WERI-Rb-1 (cell line): ENCODE data around the gene EHBP1.

Experiments used
- DNase-seq: peaks from one replicate; pipeline ENCODE4 v3.0.0-alpha.2; 2020
- H3K27ac ChIP-seq: fragments of 250-450 bp; sonication (Bioruptor Pico); 2 replicates; pipeline ENCODE4 v1.5.1; 2020; ENCODE audit warnings: mild to moderate bottlenecking, moderate library complexity
- H3K27me3 ChIP-seq: fragments of 250-450 bp; sonication (Bioruptor Pico); 2 replicates; pipeline ENCODE4 v1.5.1; 2021; ENCODE audit warnings: mild to moderate bottlenecking, low read depth, moderate library complexity; ENCODE audit not compliant: insufficient read depth, severe bottlenecking
- H3K36me3 ChIP-seq: fragments of 250-450 bp; sonication (Bioruptor Pico); 2 replicates; pipeline ENCODE4 v1.5.1; 2020; ENCODE audit warnings: mild to moderate bottlenecking, moderate library complexity
- H3K4me3 ChIP-seq: 2 replicates; pipeline ENCODE4 v1.5.1; 2011; ENCODE audit warnings: low read depth, mild to moderate bottlenecking, control low read depth, low read length
- H3K9me3 ChIP-seq: fragments of 250-450 bp; sonication (Bioruptor Pico); 2 replicates; pipeline ENCODE4 v1.5.1; 2021; ENCODE audit warnings: mild to moderate bottlenecking, moderate library complexity; ENCODE audit not compliant: severe bottlenecking
- TF ChIP-seq, protein P1 (sequence below): IDR thresholded peaks from 2 replicates; pipeline ENCODE4 v1.5.1; 2011; ENCODE audit warnings: low read depth, mild to moderate bottlenecking, control low read depth, inconsistent platforms, low read length

The EHBP1 gene

DNA sequence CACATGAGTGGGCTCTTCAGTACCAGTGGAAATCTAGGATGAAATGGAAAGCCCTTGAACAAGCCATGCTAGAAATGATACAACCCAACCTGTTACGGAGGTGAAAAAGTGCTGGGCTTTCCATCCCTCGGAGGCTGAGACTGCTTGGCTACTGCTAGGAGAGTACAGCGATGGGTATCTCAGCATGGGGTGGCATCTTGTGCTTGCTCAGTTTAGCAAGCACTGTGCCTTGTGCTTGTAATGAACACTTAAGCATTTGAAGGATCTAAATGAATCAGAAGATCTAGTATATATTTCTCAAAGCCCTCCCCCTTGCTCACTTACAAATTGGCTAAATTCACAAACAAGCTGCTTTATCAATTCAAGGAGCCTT is 44.3 kb upstream of the EHBP1 start:
- no peaks in the 10 kb centered on the region for H3K27me3 ChIP-seq
- H3K27ac ChIP-seq: no peak overlapping the region
- no peaks in the 10 kb centered on the region for H3K9me3 ChIP-seq
- DNase-seq: no peak
- H3K36me3 ChIP-seq: no peaks in the 10 kb centered on the region
- no peak overlapping the region for H3K4me3 ChIP-seq
- TF ChIP-seq, protein P1, sequence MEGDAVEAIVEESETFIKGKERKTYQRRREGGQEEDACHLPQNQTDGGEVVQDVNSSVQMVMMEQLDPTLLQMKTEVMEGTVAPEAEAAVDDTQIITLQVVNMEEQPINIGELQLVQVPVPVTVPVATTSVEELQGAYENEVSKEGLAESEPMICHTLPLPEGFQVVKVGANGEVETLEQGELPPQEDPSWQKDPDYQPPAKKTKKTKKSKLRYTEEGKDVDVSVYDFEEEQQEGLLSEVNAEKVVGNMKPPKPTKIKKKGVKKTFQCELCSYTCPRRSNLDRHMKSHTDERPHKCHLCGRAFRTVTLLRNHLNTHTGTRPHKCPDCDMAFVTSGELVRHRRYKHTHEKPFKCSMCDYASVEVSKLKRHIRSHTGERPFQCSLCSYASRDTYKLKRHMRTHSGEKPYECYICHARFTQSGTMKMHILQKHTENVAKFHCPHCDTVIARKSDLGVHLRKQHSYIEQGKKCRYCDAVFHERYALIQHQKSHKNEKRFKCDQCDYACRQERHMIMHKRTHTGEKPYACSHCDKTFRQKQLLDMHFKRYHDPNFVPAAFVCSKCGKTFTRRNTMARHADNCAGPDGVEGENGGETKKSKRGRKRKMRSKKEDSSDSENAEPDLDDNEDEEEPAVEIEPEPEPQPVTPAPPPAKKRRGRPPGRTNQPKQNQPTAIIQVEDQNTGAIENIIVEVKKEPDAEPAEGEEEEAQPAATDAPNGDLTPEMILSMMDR: no peak

DNA sequence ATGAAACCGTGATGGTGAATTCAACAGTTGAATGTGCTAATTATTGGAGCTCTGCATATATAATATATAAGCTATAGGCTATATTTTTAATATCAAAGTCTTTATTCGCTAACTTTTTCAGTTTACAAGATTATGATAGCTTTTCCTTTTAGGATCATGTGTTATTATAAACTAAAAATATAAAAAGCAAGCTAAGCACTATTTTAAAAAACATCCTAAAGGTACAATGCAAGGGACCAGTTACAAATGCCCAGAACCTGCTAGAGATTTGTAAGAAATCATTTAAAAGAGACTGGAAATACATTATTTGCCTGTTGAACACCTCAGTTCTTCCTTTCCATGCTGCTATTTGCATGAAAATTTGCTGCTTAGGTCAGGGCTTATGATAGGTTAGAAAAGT is 43.4 kb upstream of the EHBP1 start:
- Histone ChIP-seq H3K27ac (no peak overlapping the region), H3K27me3 (no peaks in the 10 kb centered on the region), H3K9me3 (no peaks in the 10 kb centered on the region), H3K36me3 (no peaks in the 10 kb centered on the region), H3K4me3 (no peak overlapping the region)
- no peak for DNase-seq
- TF ChIP-seq, protein P1: no peak

DNA sequence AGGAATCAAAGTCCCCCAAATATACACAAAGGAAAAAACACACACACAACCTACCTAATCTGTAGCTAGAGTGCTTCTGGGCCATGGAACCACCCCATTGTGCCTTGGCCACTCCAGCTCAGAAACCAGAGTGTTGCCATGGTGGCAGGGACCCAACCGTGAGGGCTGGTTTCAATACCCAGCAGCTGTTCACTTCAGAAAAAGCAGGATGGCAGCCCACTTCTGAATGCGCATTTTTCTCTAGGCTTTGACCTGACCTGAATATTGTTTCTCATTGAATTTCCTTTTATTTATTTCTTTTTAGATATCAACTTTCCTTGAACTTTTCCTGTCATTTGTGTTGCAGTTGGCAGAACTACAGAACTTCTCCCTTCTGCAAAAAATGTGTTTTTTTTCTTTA is 43.0 kb upstream of the EHBP1 start:
- TF ChIP-seq, protein P1: no peak
- H3K27ac ChIP-seq: no peak overlapping the region
- no peaks in the 10 kb centered on the region for H3K36me3 ChIP-seq
- H3K9me3 ChIP-seq: no peaks in the 10 kb centered on the region
- no peaks in the 10 kb centered on the region for H3K27me3 ChIP-seq
- no peak overlapping the region for H3K4me3 ChIP-seq
- DNase-seq: no peak

DNA sequence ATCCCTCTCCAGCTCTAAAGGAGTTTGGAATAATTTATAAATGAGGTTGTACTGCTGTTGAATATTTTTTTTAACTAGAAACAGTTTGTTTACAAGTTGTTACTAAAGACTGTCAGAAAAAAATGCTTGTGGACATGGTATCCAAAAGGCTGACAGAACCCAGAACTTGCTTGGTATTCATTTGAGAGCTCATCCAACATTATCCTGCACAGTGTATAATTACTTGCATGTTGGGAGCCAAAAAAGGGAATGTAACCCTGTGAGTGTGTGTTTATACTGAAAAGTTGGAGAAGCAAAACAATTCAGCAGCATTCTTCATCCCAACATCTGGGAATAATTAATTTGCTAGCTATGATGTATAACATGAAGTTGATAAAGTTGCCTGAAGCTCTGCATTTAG is 42.1 kb upstream of the EHBP1 start:
- DNase-seq: no peak
- Histone ChIP-seq H3K9me3 (no peaks in the 10 kb centered on the region), H3K36me3 (no peaks in the 10 kb centered on the region), H3K4me3 (no peak overlapping the region), H3K27me3 (no peaks in the 10 kb centered on the region), H3K27ac (no peak overlapping the region)
- TF ChIP-seq, protein P1: no peak

DNA sequence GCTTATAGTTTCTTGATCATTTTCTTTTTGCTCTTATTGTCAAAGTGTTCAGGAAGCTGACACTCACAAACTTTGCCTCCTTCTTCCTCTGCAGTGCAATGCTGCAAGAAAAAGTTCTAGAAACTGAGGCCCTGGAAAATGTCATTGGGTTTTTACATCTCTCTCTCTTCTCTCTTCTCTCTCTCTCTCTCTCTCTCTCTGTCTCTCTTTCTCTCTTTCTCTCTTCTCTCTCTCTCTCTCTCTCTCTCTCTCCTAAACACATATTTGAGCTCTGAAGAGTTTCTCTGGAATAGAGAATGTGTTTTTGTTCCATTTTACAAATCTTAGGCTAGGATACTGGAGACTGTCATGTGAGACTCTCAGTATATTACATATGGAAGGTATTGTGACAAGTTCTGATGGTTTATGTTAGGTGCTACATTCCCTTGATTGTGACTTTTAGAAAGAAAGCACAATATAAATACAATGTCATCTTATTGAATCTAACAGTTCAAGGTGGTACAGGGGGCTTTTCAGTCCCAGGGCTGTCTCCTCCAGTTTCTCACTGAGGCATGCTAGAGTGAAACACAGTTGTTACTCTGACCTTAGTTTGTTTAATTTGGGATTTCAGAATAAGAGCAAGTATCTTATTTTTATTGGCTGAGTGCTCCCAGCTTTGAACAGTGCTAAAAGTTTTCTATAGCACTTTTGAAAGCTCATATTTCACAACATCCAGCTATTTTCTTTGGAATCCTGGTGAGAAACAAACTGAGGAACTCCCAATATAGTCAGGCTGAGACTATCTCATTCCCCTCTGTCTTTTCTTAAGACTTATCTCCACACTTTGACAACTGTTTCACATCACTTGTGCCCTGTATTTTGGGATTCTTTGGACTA is 41.4 kb upstream of the EHBP1 start:
- H3K27ac ChIP-seq: no peak overlapping the region
- H3K9me3 ChIP-seq: no peaks in the 10 kb centered on the region
- no peak overlapping the region for H3K4me3 ChIP-seq
- no peaks in the 10 kb centered on the region for H3K27me3 ChIP-seq
- TF ChIP-seq, protein P1: no peak
- DNase-seq: no peak
- H3K36me3 ChIP-seq: no peaks in the 10 kb centered on the region

DNA sequence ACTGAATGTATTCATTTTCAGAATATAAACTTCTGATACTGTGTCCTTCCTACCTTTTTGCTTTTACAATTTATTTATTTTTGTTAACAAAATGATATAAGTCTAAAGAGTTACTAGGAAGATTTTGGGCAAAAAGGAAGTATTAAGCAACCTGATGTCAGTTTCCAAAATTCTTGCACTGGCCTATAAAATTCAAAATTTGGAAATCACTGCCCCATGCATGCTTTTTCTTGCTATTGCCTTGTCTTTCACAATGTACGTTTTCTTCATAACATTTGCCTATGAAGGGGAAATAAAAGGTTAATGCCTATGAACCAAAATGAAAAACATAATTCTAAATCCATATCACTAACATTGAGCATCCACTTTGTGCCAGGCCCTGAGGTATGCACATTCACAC is 40.1 kb upstream of the EHBP1 start:
- H3K27ac ChIP-seq: no peak overlapping the region
- no peaks in the 10 kb centered on the region for H3K27me3 ChIP-seq
- no peak overlapping the region for H3K4me3 ChIP-seq
- no peaks in the 10 kb centered on the region for H3K36me3 ChIP-seq
- DNase-seq: no peak
- H3K9me3 ChIP-seq: no peaks in the 10 kb centered on the region
- TF ChIP-seq, protein P1: no peak
